VCaP (cell line): ENCODE data around the gene GLTP.
"Not testable (repeated sequence)": the region's sequence is repeated elsewhere in the genome, so short reads cannot be mapped to it uniquely, and the experiment has no call there.

Experiments used
- H3K27ac ChIP-seq: fragments of 450-650 bp; 2 replicates; pipeline ENCODE4 v1.5.1; 2017
- TF ChIP-seq, protein P1 (sequence below): fragments of 450-650 bp; conservative IDR thresholded peaks from 2 replicates; pipeline ENCODE4 v1.5.1; 2017; ENCODE audit warnings: mild to moderate bottlenecking, moderate library complexity

Gene GLTP

DNA sequence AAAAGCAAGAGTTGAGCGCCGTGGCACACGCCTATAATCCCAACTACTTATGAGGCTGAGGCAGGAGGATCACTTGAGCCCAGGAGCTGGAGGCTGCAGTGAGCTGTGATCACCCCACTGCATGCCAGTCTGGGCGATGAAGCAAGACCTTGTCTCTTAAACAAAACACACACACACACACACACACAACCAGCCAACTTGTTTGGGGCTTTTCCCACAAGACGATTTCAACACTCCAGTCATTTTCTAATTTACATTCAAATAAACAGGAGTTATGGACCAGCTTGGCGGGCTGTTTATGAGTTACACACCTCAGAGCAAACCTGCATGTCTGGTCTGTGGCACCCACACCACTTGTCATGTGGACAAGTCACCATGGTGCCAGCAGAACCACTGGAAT is 6.7 kb downstream of the GLTP start:
- TF ChIP-seq, protein P1, sequence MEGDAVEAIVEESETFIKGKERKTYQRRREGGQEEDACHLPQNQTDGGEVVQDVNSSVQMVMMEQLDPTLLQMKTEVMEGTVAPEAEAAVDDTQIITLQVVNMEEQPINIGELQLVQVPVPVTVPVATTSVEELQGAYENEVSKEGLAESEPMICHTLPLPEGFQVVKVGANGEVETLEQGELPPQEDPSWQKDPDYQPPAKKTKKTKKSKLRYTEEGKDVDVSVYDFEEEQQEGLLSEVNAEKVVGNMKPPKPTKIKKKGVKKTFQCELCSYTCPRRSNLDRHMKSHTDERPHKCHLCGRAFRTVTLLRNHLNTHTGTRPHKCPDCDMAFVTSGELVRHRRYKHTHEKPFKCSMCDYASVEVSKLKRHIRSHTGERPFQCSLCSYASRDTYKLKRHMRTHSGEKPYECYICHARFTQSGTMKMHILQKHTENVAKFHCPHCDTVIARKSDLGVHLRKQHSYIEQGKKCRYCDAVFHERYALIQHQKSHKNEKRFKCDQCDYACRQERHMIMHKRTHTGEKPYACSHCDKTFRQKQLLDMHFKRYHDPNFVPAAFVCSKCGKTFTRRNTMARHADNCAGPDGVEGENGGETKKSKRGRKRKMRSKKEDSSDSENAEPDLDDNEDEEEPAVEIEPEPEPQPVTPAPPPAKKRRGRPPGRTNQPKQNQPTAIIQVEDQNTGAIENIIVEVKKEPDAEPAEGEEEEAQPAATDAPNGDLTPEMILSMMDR, result no peak
- peak overlapping the region; percentile 94 for H3K27ac ChIP-seq

DNA sequence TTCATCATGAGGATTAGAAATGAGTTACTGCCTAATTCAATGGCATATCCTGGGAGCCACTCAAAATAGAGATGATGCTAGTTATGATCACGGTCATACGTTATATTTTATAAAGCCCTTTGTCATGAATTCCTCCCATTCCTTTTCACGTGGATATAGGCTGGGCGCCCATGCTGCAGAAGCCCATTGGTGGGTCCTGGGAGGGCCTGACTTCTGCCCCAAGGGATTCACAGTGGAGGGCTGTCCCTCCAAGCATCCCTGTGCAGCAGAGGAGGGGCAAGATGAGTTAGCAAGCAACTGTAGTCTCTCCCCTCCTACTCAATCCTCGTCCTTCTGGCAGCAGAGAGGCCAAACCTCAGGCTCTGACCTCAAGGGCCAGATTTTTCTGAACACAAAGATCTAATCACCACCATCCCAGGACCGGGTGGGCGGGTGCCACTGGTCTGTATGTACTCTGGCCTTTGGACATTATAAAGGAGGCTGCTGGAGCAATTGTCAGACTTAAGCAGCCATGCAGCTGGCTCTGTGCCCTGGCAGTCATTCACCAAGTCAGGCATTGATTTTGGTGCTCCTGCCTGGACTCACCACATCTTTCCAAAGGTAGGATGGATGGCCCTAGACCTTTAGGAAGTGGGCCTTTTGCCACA is 8.6 kb downstream of the GLTP start:
- TF ChIP-seq, protein P1, result no peak
- H3K27ac ChIP-seq, result peak overlapping the region; percentile 94

- TF ChIP-seq, protein P1, result no peak
- H3K27ac ChIP-seq, result 0 out of 2 replicates have a peak overlapping the region, but pooled peaks have one; percentile 94
Observed at GRCh38 chr12:109870648-109871047, 9.7 kb downstream of the GLTP start.

- H3K27ac ChIP-seq, result peak overlapping the region; percentile 30
- TF ChIP-seq, protein P1, result no peak
Observed at GRCh38 chr12:109868182-109869051, 11.9 kb downstream of the GLTP start.

GRCh38 chr12:109864916-109865315 is 15.4 kb downstream of the GLTP start:
- H3K27ac ChIP-seq, result peak overlapping the region; percentile 85
- TF ChIP-seq, protein P1, result no peak

- peak overlapping the region; percentile 85 for H3K27ac ChIP-seq
- TF ChIP-seq, protein P1, result no peak
Observed at GRCh38 chr12:109863847-109864712, 16.3 kb downstream of the GLTP start.

GRCh38 chr12:109862491-109862890 is 17.9 kb downstream of the GLTP start:
- not testable (repeated sequence) for H3K27ac ChIP-seq
